GM12875 (cell line): ENCODE data around the gene UPB1.

Source experiments
- H3K4me3 ChIP-seq: one replicate; pipeline ENCODE4 v1.5.1; 2011; ENCODE audit warnings: low read depth, low read length, control low read depth
- TF ChIP-seq, protein P1 (sequence below): IDR thresholded peaks from 2 replicates; pipeline ENCODE4 v1.5.1; 2011; ENCODE audit warnings: low read depth, mild to moderate bottlenecking, control low read depth, inconsistent platforms, low read length, moderate library complexity, borderline replicate concordance; ENCODE audit not compliant: insufficient read depth

Gene UPB1

DNA sequence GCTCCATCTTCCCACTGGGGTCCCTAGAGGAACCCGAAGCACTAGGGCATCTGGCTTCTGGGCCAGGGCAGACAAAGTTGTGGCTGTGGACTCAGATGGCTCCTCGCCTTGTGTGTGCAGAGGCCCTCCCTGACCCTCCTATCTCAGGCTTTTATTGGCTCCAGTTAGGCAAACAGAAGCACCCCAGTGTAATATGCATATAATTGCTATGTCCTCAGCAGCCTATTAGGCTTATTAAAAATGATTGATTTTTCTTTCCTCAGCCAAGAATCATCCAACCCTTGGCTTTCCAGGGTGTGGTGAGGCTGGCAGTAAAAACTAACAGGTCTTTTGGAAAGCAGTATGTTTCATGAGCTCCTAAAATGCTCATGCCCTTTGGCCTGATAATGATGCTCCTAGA lies 22.3 kb downstream of the UPB1 start:
- no peak overlapping the region for H3K4me3 ChIP-seq
- TF ChIP-seq, protein P1, sequence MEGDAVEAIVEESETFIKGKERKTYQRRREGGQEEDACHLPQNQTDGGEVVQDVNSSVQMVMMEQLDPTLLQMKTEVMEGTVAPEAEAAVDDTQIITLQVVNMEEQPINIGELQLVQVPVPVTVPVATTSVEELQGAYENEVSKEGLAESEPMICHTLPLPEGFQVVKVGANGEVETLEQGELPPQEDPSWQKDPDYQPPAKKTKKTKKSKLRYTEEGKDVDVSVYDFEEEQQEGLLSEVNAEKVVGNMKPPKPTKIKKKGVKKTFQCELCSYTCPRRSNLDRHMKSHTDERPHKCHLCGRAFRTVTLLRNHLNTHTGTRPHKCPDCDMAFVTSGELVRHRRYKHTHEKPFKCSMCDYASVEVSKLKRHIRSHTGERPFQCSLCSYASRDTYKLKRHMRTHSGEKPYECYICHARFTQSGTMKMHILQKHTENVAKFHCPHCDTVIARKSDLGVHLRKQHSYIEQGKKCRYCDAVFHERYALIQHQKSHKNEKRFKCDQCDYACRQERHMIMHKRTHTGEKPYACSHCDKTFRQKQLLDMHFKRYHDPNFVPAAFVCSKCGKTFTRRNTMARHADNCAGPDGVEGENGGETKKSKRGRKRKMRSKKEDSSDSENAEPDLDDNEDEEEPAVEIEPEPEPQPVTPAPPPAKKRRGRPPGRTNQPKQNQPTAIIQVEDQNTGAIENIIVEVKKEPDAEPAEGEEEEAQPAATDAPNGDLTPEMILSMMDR: no peak

DNA sequence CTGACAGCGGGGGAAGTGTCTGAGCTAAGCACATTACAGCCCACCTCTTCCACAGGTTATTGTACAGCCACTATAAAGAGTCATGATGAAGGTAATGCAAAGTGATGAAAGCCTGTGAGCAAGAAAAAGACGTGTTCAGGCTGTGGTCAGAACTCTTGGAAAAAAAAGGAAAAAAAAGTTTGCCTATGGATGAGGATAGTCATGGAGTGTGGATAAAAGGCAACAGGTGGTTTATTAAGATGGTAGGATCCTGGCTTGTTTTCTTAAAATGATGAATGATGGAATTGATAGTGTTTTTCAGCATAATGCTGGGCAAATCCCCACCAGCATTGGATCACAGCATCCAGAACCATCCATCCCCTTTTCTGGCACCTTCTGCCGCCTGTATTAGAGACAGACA lies 23.1 kb downstream of the UPB1 start:
- TF ChIP-seq, protein P1: no peak
- H3K4me3 ChIP-seq: no peak overlapping the region

GRCh38 chr22:24518771-24519485 lies 23.8 kb downstream of the UPB1 start:
- no peak overlapping the region for H3K4me3 ChIP-seq
- TF ChIP-seq, protein P1: no peak

DNA sequence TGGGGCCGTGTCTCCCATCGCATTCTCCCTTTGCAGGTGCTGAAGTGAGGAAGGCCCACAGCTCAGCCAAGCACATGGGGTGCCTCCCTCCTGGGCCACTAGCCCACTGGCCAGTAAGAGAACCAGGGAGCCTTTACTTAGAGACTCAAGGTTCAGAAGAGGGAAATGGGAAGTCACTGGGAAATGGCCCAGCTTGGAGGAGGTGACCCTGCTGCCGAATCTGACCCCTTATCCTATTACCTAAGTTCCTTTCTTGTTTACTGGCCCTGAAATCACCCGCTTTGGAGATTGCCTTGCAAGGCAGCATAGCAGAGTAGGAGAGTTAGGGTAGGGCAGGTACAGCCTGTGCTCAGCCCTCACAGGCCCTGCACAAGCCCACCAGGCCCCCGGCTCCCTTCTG lies 24.4 kb downstream of the UPB1 start:
- H3K4me3 ChIP-seq: no peak overlapping the region

DNA sequence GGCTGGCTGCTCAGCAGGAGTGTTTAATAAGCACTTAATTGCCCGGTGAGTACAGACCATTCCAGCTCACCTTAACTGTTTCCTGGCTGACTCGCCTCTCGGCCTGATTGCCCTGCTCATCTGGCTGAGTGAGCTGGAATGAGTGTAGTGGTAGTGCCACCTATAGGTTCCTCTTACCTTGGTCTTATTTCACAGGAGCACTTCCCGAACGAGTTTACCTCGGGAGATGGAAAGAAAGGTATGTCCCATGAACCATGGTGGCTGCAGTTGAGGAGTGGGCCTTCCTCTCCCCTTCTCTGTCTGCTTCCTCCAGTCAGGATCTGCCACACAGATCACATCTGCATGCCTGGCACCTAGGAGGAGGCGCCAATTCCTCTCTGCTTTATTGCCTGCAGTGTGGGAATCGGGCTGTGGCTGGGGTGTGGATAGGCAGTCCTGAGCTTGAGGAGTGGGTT lies 26.7 kb downstream of the UPB1 start:
- H3K4me3 ChIP-seq: no peak overlapping the region
- TF ChIP-seq, protein P1: peak; percentile 52

More for the DNA sequence above, 24.4 kb downstream of the UPB1 start:
- TF ChIP-seq, protein P1: no peak

- no peak overlapping the region for H3K4me3 ChIP-seq
- TF ChIP-seq, protein P1: no peak
Measured at GRCh38 chr22:24523873-24524272, 28.7 kb downstream of the UPB1 start.

DNA sequence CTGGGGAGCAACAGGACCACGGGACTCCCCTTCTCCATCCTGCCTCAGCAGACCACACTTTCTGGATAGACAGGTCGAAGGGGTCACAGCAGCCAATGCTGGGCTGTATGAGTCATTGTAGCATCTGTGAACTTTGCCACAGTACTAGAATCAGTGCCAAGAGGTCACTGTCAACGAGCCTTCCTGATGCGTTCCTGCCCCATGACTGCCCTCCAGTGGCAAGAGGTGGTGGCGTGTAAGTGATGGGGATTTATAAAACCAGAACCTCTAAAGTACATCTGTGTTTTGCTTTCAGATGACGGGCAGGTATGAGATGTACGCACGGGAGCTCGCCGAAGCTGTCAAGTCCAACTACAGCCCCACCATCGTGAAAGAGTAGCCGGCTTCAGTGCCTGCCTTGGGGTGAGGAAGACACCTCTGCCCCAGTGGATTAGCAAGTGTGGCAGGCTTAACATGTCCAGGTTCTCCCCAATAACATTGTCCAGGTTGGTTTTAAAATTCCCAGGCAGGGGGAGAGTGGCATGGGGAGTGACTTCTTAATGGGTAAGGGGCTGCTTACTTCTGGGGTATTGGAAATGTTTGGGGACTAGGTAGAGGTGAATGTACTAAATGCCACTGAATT lies 30.4 kb downstream of the UPB1 start:
- TF ChIP-seq, protein P1: peak; percentile 88
- no peak overlapping the region for H3K4me3 ChIP-seq
